CD4-positive, alpha-beta T cell treated with Interleukin-21 for 1 hour (primary cell): Measurements from ENCODE around the gene MYPOP.
A peak's percentile ranks its signal among the peaks of the same experiment; 100 is the strongest.

Experiments
- DNase-seq: peaks from one replicate; pipeline ENCODE4 v3.0.0-alpha.2; 2020

The MYPOP gene, protein sequence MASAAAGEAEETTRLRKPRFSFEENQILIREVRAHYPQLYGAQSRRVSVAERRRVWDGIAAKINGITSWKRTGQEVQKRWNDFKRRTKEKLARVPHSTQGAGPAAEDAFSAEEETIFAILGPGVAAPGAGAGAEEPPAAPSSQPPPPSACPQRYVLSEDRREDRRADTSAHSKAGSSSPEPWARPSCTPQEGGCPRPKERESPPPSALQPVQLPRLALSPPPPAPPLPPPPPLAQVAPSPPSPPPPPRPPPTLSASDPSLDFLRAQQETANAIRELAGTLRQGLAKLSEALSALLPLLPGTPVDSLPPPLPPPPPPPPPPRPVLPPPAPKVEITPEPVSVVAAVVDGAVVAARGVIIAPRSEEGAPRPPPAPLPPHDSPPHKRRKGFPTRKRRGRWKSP

GRCh38 chr19:45901912-45902650 lies at the start of gene MYPOP:
TSS of gene MYPOP (minus strand) at chr19:45902613. CDS start at chr19:45901773, 840 bp downstream.
- DNase-seq, result no peak

DNA sequence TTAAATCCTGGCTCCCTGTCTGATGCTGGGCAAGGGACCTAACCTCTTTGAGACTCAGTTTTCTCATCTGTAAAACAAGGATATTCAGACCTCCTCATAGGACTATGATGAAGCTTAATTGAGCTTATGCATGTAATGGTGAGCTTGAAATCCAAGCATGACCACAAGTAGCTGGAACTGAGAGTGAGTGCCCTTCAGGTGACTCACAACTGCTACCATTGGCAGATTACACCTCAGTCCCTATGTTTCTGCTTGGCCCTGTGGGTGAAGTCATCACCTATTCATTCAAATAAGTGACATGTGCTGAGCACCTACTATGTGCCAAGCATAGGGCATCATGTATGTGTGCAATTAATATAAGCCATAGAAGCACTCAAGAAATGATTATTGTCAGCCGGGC lies 45.5 kb upstream of the MYPOP start:
- no peak for DNase-seq

DNA sequence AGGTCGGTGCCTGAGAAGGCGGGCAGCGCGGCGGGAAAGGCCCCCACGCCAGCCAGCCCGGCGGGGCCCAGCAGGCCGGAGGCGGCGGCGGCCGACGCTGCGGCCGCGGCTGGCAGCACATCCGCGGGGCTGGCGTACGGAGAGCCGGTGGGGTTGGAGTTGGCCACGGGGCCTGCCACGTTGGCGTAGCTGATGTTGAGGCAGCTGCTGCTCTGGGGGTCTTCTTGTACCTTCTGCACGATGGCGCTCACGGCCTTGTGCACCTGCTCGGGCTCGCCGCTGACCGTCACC lies 38.0 kb upstream of the MYPOP start:
- DNase-seq, result no peak

DNA sequence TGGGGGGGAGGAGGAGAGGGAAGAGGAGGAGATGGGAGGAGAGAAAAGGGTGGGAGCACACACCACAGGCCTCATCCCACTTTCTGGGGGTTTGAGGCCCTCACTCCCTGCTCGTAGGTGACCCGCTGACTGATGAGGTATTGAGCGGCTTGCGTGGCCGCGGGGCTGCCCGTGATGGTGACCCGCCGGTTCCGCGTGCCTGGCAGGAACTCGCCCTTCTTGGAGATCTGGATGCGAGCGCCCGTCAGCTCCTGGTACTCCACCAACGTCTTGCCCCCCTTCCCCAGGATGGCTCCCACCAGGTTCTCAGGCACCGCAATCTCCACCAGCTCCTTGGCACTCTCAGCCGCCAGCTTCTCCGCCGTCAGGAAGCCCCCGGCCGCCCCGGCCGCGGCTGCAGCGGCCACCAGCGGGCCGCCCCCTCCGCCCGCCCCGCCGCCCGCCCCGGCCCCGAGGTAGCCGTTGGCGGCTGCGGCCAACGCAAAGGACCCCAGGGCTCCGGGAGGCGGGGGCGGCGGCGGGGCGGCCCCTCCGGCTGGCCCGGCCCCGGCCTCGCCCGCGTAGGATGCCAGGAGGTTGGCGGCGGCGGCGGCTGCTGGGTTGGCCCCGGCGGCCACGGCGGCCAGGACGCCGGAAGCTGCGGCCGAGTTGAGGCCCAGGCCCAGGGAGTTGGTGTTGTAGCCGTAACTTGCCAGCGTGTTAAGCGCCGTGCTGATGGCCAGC lies 37.5 kb upstream of the MYPOP start:
- DNase-seq, result no peak

DNA sequence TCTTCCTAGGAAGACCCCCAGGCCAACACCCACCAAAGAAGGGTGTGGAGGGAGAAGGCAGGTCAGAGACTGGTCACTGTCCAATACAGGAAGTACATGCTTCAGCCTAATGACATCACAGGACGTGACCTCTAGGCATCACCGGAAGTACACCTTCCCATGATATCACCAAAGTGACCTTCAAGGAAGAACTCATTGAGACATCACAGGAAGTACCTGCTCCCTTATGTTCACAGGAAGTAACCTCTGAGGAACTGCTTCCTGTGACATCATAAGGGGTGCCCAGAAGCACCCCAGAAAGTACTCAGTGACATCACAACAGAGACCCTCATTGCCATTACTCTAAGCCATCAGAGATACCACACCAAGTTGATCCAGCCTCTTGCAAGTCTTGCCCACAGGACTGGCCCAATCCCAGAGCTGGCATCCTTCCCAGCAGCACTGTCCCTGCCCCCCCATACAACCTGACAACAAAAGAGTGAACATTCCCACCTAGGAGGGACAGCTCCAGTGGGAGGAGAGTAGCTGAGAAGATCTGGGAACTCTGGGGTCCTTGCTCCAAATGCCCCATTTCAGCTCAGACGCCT lies 36.4 kb upstream of the MYPOP start:
- no peak for DNase-seq

- DNase-seq, result no peak
These were observed 32.9 kb upstream of the MYPOP start for GRCh38 chr19:45935267-45935666.

GRCh38 chr19:45934551-45935230 lies 32.3 kb upstream of the MYPOP start:
- no peak for DNase-seq

GRCh38 chr19:45933759-45934158 lies 31.3 kb upstream of the MYPOP start:
- DNase-seq, result no peak

- DNase-seq, result no peak
These were observed 28.6 kb upstream of the MYPOP start for GRCh38 chr19:45931055-45931454.

DNA sequence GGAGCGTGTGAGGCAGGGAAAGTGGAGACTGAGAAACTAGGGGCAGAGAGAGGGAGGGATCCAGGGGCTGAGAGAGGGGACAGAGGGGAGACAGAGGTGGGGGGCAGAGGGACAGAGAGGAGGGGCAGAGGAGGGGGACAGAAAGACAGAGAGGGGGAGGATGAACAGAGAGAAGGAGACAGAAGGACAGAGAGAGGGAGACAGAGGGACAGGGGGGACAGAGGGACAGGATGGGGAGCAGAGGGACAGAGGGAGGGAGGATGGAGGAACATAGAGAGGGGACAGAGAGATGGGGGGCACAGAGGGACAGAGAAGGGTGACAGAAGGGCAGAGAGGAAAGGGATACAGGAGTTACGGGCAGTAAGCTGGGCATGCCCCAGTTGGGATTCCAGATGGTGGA lies 26.8 kb upstream of the MYPOP start:
- no peak for DNase-seq

GRCh38 chr19:45927565-45928261 lies 25.3 kb upstream of the MYPOP start:
- peak; percentile 93 for DNase-seq

- no peak for DNase-seq
These were observed 22.6 kb upstream of the MYPOP start for GRCh38 chr19:45924891-45925447.

- no peak for DNase-seq
These were observed 19.9 kb upstream of the MYPOP start for GRCh38 chr19:45922281-45922680.

- DNase-seq, result no peak
These were observed 18.0 kb upstream of the MYPOP start for GRCh38 chr19:45920458-45920857.

DNA sequence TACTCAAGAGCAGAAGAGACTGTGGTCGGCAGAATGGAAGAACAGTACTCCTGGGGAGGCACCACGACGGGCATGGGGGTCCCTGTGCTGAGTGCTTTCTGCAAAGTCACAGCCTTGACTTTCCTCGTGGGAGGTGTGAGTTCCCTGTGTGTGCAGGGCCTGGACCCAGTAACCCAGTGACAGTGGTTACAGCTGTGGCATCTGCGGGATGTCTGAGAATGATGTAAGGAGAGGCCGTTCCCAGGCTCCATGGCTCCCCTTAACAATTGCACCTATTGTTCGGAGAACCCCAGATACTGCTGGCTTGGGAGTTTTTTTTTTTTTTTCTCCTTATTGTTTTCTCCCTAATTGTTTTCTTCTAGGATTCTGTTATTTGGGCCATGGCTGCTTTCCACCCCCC lies 17.3 kb upstream of the MYPOP start:
- DNase-seq, result no peak

DNA sequence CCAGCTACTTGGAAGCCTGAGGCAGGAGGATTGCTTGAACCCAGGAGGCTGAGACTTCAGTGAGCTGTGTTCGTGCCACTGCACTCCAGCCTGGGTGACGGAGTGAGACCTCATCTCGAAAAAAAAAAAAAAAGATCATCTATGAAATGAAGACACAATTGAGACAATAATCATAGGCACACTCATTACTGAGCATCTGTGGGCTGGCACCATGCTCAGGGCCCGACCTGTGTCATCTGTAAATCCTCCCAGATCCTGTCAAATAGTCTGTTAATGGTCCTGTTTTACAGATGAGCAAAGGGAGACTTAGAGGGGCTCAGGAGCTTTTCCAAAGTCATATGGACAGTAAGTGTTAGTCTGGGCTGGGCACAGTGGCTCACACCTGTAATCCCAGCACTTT lies 16.3 kb upstream of the MYPOP start:
- DNase-seq, result no peak

- DNase-seq, result no peak
These were observed 15.1 kb upstream of the MYPOP start for GRCh38 chr19:45917421-45918091.

GRCh38 chr19:45913874-45914830 lies 11.7 kb upstream of the MYPOP start, which contains the start of gene NANOS2:
TSS of gene NANOS2 (minus strand) at chr19:45914778. CDS start at chr19:45914693, 85 bp downstream.
- no peak for DNase-seq

DNA sequence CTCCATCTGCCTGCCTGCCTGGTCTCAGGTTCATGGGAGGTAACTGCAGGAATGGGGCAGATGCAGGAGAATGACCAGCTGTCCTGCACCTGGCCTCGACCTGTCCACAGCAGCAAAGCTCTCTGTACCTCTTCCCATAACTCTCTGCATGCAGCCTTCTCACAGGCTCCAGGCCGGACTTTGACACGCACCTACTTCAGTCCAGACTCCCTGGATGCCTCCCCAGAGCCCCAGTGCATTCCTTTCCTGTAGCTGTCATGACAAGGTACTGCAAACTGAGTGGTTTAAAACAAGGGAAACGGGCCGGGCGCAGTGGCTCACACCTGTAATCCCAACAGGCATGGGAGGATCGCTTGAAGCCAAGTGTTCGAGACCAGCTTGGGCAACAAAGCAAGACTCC lies 8.9 kb upstream of the MYPOP start:
- DNase-seq, result no peak

GRCh38 chr19:45908956-45909355 lies 6.5 kb upstream of the MYPOP start:
- DNase-seq, result no peak
